Fibroblast of mammary gland (primary cell): ENCODE measurements around the gene SCUBE2.

Experiments
- DNase-seq: peaks from one replicate; pipeline ENCODE4 v3.0.0-alpha.2; 2010; ENCODE audit warnings: low read depth
- H3K4me3 ChIP-seq: 2 replicates; pipeline ENCODE4 v1.5.1; 2011; ENCODE audit warnings: low read depth, mild to moderate bottlenecking, low read length, moderate library complexity; ENCODE audit not compliant: control insufficient read depth
- TF ChIP-seq, protein P1 (sequence below): conservative IDR thresholded peaks from 2 replicates; pipeline ENCODE4 v1.5.1; 2011; ENCODE audit warnings: low read depth, low read length, inconsistent platforms; ENCODE audit not compliant: control insufficient read depth, insufficient read depth

Gene SCUBE2

GRCh38 chr11:9025101-9025850 lies 66.1 kb downstream of the SCUBE2 start:
- DNase-seq = no peak
- TF ChIP-seq, protein P1, sequence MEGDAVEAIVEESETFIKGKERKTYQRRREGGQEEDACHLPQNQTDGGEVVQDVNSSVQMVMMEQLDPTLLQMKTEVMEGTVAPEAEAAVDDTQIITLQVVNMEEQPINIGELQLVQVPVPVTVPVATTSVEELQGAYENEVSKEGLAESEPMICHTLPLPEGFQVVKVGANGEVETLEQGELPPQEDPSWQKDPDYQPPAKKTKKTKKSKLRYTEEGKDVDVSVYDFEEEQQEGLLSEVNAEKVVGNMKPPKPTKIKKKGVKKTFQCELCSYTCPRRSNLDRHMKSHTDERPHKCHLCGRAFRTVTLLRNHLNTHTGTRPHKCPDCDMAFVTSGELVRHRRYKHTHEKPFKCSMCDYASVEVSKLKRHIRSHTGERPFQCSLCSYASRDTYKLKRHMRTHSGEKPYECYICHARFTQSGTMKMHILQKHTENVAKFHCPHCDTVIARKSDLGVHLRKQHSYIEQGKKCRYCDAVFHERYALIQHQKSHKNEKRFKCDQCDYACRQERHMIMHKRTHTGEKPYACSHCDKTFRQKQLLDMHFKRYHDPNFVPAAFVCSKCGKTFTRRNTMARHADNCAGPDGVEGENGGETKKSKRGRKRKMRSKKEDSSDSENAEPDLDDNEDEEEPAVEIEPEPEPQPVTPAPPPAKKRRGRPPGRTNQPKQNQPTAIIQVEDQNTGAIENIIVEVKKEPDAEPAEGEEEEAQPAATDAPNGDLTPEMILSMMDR = no peak
- no peak overlapping the region for H3K4me3 ChIP-seq

- no peak overlapping the region for H3K4me3 ChIP-seq
- no peak for DNase-seq
- TF ChIP-seq, protein P1 = no peak
Observed at GRCh38 chr11:9022961-9023680, 68.3 kb downstream of the SCUBE2 start.

GRCh38 chr11:9020916-9021315 lies 70.5 kb downstream of the SCUBE2 start:
- DNase-seq = no peak
- TF ChIP-seq, protein P1 = no peak
- no peak overlapping the region for H3K4me3 ChIP-seq

DNA sequence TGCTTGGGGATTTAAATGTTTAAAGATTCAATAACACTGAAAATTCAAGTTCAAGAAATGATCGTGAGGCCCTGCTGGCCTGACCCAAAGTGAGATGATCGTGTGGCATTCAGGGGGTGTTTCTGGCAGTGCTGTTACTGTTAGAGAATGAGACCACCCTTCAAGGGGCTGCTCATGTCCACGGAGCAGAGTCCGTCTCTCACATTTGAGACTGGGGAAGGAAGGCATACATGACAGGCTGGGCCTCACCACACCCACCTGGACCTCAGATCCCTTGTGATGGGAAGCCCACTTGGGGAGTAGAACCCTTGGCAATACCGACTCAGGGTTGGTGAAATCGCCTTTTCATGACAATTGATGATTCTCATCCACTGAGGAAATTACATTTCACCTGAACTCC lies 71.5 kb downstream of the SCUBE2 start:
- TF ChIP-seq, protein P1 = no peak
- no peak for DNase-seq
- no peak overlapping the region for H3K4me3 ChIP-seq

- TF ChIP-seq, protein P1 = no peak
- peak; percentile 71 for DNase-seq
- no peak overlapping the region for H3K4me3 ChIP-seq
Observed at GRCh38 chr11:9017773-9018172, 73.6 kb downstream of the SCUBE2 start.

GRCh38 chr11:9016916-9017642 lies 74.3 kb downstream of the SCUBE2 start:
- TF ChIP-seq, protein P1 = no peak
- DNase-seq = no peak

More at GRCh38 chr11:9016916-9017642, 74.3 kb downstream of the SCUBE2 start:
- H3K4me3 ChIP-seq = no peak overlapping the region
